ENCODE measurements around the gene SRGAP3. TPM values are rescaled to one million over a fixed set of nuclear protein-coding genes. Genes with fewer than 3 reads are reported as not detected.

The SRGAP3 gene
- total RNA-seq, 2 donors from 2014 or later: 10.9 to 11.4 TPM

GRCh38 chr3:9019259-9019961 lies 230.0 kb downstream of the SRGAP3 start:
- Histone ChIP-seq H3K9me3 (no peaks in the 10 kb centered on the region), H3K36me3 (replicated peaks in 1 of 2; ENCODE audit: insufficient read depth in 1 of 2, low read depth in 2 of 2) (no peaks in the 10 kb centered on the region), H3K4me1 (peaks cover 13% of the 10 kb centered on the region), H3K27ac (no peak overlapping the region), H3K4me3 (no peak overlapping the region), H3K27me3 (no peaks in the 10 kb centered on the region)
- WGBS, 2 donors: 31% methylated on average over 5 of the region's 5 CpGs
- ATAC-seq (no peak), DNase-seq (peak in 1 of 4 donors; percentile 15)
- intact Hi-C loops (cut with DNase I): no loop called here
- TF ChIP-seq POLR2A (IDR thresholded peaks at IDR 0.05) (no peak), CTCF (IDR thresholded peaks at IDR 0.05) (no peak)

DNA sequence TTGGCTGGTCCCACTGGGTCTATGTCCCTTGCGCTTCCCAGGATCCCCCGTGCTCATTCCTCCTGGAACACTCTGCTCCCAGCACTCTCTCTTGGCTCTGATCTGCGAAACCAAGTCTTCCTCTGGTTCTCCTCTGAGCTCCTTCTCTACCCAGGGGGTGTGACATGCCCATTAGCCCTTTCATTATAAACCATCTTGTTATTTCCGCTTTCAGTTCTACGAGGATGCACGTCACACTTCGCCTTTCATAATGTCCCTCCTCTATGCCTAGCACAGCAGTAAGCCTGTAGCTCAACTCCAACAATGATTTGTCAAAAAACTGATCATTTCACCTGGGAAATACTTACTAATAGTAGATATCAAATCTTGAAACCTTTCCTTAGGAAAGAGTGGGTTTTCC lies 234.2 kb downstream of the SRGAP3 start:
- Histone ChIP-seq H3K4me3 (no peak overlapping the region), H3K27me3 (no peaks in the 10 kb centered on the region), H3K36me3 (replicated peaks in 1 of 2; ENCODE audit: insufficient read depth in 1 of 2, low read depth in 2 of 2) (no peaks in the 10 kb centered on the region), H3K9me3 (no peaks in the 10 kb centered on the region), H3K27ac (no peak overlapping the region), H3K4me1 (peaks cover 13% of the 10 kb centered on the region)
- DNase-seq (no peak), ATAC-seq (no peak)
- WGBS, 2 donors: 90 to 94% methylated on average over 7 of the region's 7 CpGs
- TF ChIP-seq POLR2A (IDR thresholded peaks at IDR 0.05) (no peak), CTCF (IDR thresholded peaks at IDR 0.05) (no peak)
- intact Hi-C loops (cut with DNase I): no loop called here

DNA sequence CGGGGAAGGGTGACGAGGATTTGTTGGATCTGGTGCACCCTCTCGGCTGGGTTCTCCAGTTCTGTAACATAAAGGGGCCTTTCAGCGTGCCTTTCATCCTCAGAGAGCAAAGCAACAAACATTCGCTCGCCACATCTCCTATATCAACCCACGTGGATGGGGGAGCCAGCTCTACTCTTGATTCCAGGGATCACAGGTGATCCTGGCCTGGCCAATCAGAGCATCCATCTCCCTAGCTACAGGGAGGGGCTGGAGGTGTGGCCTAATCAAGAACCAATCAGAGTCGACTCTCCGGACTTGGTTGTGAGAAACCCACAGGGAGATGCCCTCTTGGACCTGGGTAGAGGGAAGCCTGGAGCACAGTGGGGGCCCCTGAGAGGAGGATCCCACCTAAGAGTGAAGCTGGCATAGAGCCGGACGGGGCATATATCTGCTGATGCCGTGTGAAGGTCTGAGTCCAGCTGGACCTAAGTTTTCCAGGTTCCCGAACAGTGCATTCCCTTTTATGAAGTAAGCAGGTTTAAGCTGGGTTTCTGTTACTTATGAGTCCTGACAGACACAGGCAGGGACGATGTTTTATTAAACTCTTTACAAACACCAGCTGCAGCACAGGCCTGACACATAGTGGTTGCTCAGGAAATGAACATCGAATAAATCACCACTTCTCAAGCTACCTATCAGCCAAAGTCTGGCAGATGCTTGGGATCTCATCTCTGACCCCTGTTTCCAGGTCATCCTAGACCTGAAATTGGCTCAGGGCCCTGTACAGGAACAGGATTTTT lies 235.5 kb downstream of the SRGAP3 start:
- ATAC-seq (no peak), DNase-seq (no peak)
- intact Hi-C loops (cut with DNase I): no loop called here
- Histone ChIP-seq H3K27me3 (no peaks in the 10 kb centered on the region), H3K4me3 (no peak overlapping the region), H3K9me3 (no peaks in the 10 kb centered on the region), H3K36me3 (replicated peaks in 1 of 2; ENCODE audit: insufficient read depth in 1 of 2, low read depth in 2 of 2) (no peaks in the 10 kb centered on the region), H3K4me1 (peaks cover 2% of the 10 kb centered on the region), H3K27ac (no peak overlapping the region)
- no peak for TF ChIP-seq POLR2A (IDR thresholded peaks at IDR 0.05)
- no peak for TF ChIP-seq CTCF (IDR thresholded peaks at IDR 0.05)
- 91 to 92% methylated on average over 10 to 15 of the region's 15 CpGs for WGBS, 2 donors

DNA sequence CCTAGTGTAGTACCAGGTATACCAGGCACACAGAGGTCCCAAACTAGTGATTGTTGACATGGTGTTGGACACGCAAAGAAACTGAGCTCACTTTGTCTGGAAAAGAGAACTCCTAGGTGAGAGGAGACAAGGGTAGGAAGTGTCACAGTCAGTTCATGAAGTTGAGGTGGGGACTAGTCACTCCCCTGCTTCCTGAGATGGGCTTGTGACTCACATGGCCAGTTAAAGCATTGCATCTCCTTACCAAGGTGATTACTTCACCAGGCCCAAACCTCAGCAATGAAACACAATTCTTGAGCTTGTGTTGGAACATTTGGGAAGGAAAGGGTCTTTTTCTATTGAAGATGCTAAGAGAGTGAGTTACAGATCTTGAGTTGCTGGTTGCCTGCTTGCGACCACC lies 236.9 kb downstream of the SRGAP3 start:
- H3K27ac ChIP-seq: no peak overlapping the region
- intact Hi-C loops (cut with DNase I): no loop called here
- H3K27me3 ChIP-seq: no peaks in the 10 kb centered on the region
- DNase-seq: no peak
- WGBS, 2 donors: 97 to 98% methylated on average over 2 of the region's 2 CpGs
- H3K4me3 ChIP-seq: no peak overlapping the region
- TF ChIP-seq POLR2A (IDR thresholded peaks at IDR 0.05): no peak
- TF ChIP-seq CTCF (IDR thresholded peaks at IDR 0.05): no peak
- no peak for ATAC-seq
- H3K9me3 ChIP-seq: no peaks in the 10 kb centered on the region
- no peaks in the 10 kb centered on the region for H3K36me3 ChIP-seq (replicated peaks in 1 of 2; ENCODE audit: insufficient read depth in 1 of 2, low read depth in 2 of 2)
- no peaks in the 10 kb centered on the region for H3K4me1 ChIP-seq

Measured in body of pancreas (tissue), 4 donors.